Astrocyte (in vitro differentiated cells and primary cell): ENCODE results near the gene USP49. TPM values are rescaled to one million over a fixed set of nuclear protein-coding genes. Genes with fewer than 3 reads are reported as not detected.

Source experiments
- DNase-seq: peaks from one replicate; pipeline ENCODE4 v3.0.0-alpha.2; 2010; ENCODE audit warnings: low read depth
- FAIRE-seq: peaks from 2 replicates; lab custom pipeline; 2011; peaks lifted over from hg19 to GRCh38; lab: Jason Lieb, UNC
- H2AFZ ChIP-seq: 2 replicates; pipeline ENCODE4 v1.6.0; 2012; ENCODE audit warnings: low read depth, low read length, inconsistent platforms
- H3K27ac ChIP-seq: 2 replicates; pipeline ENCODE4 v1.5.1; 2011; ENCODE audit warnings: low read depth, low read length, inconsistent platforms
- H3K27me3 ChIP-seq: 2 replicates; pipeline ENCODE4 v1.6.0; 2011; ENCODE audit warnings: low read length, inconsistent platforms; ENCODE audit not compliant: insufficient read depth
- H3K36me3 ChIP-seq: 2 replicates; pipeline ENCODE4 v1.5.1; 2011; ENCODE audit warnings: low read length, inconsistent platforms; ENCODE audit not compliant: insufficient read depth
- H3K4me1 ChIP-seq: 2 replicates; pipeline ENCODE4 v1.5.1; 2011; ENCODE audit warnings: low read length, inconsistent platforms; ENCODE audit not compliant: insufficient read depth
- H3K4me2 ChIP-seq: 2 replicates; pipeline ENCODE4 v1.6.0; 2012; ENCODE audit warnings: low read length, inconsistent platforms
- H3K4me3 ChIP-seq: 2 replicates; pipeline ENCODE4 v1.5.1; 2011; ENCODE audit warnings: low read depth, mild to moderate bottlenecking, low read length, inconsistent platforms; ENCODE audit not compliant: insufficient read depth
- H3K79me2 ChIP-seq: 2 replicates; pipeline ENCODE4 v1.6.0; 2012; ENCODE audit warnings: mild to moderate bottlenecking, low read length, inconsistent platforms; ENCODE audit not compliant: insufficient read depth
- H3K9ac ChIP-seq: 2 replicates; pipeline ENCODE4 v1.6.0; 2012; ENCODE audit warnings: mild to moderate bottlenecking, low read length, inconsistent platforms
- H3K9me3 ChIP-seq: 2 replicates; pipeline ENCODE4 v1.5.1; 2012; ENCODE audit warnings: low read depth, mild to moderate bottlenecking, low read length, inconsistent platforms; ENCODE audit not compliant: insufficient read depth
- H4K20me1 ChIP-seq: 2 replicates; pipeline ENCODE4 v1.6.0; 2012; ENCODE audit warnings: low read length, inconsistent platforms; ENCODE audit not compliant: insufficient read depth
- H3K27ac Mint-ChIP-seq: one replicate; pipeline ENCODE4 v1.8.0; 2021; ENCODE audit warnings: mild to moderate bottlenecking, mixed read lengths; ENCODE audit not compliant: unreplicated experiment
- H3K27me3 Mint-ChIP-seq: one replicate; pipeline ENCODE4 v1.8.0; 2021; ENCODE audit warnings: low read depth, mixed read lengths; ENCODE audit not compliant: unreplicated experiment
- H3K36me3 Mint-ChIP-seq: one replicate; pipeline ENCODE4 v1.8.0; 2021; ENCODE audit warnings: low read depth, mixed read lengths; ENCODE audit not compliant: unreplicated experiment
- H3K4me1 Mint-ChIP-seq: one replicate; pipeline ENCODE4 v1.8.0; 2021; ENCODE audit warnings: low read depth, mixed read lengths; ENCODE audit not compliant: unreplicated experiment
- H3K4me3 Mint-ChIP-seq: one replicate; pipeline ENCODE4 v1.8.0; 2021; ENCODE audit warnings: mild to moderate bottlenecking, moderate library complexity, mixed read lengths; ENCODE audit not compliant: unreplicated experiment
- H3K9me3 Mint-ChIP-seq: one replicate; pipeline ENCODE4 v1.8.0; 2021; ENCODE audit warnings: mild to moderate bottlenecking, mixed read lengths; ENCODE audit not compliant: unreplicated experiment
- CTCF ChIP-seq: IDR thresholded peaks from 2 replicates; pipeline ENCODE4 v1.5.1; 2011; ENCODE audit warnings: low read depth, mild to moderate bottlenecking, inconsistent platforms, low read length, moderate library complexity; ENCODE audit not compliant: insufficient read depth
- EZH2 ChIP-seq: IDR thresholded peaks from 2 replicates; pipeline ENCODE4 v1.6.1; 2012; ENCODE audit warnings: mild to moderate bottlenecking, low read length, inconsistent platforms; ENCODE audit not compliant: insufficient read depth
- total RNA-seq: library from RNA; stranded (reverse); gene quantifications from 2 replicates; pipeline ENCODE4 v1.2.1, GENCODE V29; 2021

USP49 gene
- total RNA-seq, 1 donor from 2014 or later = 5.5 TPM

- no peaks in the 10 kb centered on the region for H3K27me3 ChIP-seq
- DNase-seq (no peak), FAIRE-seq (no peak)
- H3K9ac ChIP-seq = no peak overlapping the region
- TF ChIP-seq EZH2 (no peak), CTCF (no peak)
- no peaks in the 10 kb centered on the region for H3K4me1 ChIP-seq
- no peak overlapping the region for H2AFZ ChIP-seq
- peaks cover 36% of the 10 kb centered on the region for H3K79me2 ChIP-seq
- no peak overlapping the region for H3K27ac ChIP-seq
- no peaks in the 10 kb centered on the region for H3K9me3 ChIP-seq
- Mint-ChIP-seq H3K27me3 (no peaks in the 10 kb centered on the region), H3K27ac (no peak overlapping the region), H3K36me3 (peaks cover 15% of the 10 kb centered on the region), H3K4me3 (no peak overlapping the region), H3K9me3 (no peaks in the 10 kb centered on the region), H3K4me1 (no peaks in the 10 kb centered on the region)
- H3K4me2 ChIP-seq = no peak overlapping the region
- peaks cover 72% of the 10 kb centered on the region for H4K20me1 ChIP-seq
- peaks cover 61% of the 10 kb centered on the region for H3K36me3 ChIP-seq
- H3K4me3 ChIP-seq = no peak overlapping the region
Measured at GRCh38 chr6:41929924-41930323, 34.7 kb upstream of the USP49 start.

GRCh38 chr6:41927253-41927652 lies 32.1 kb upstream of the USP49 start:
- no peak overlapping the region for H3K9ac ChIP-seq
- peaks cover 14% of the 10 kb centered on the region for H3K36me3 Mint-ChIP-seq
- H4K20me1 ChIP-seq = peaks cover 73% of the 10 kb centered on the region
- no peak overlapping the region for H2AFZ ChIP-seq
- peaks cover 51% of the 10 kb centered on the region for H3K36me3 ChIP-seq
- DNase-seq (no peak), FAIRE-seq (no peak)
- H3K9me3 ChIP-seq = no peaks in the 10 kb centered on the region
- H3K4me1 Mint-ChIP-seq = peaks cover 13% of the 10 kb centered on the region
- no peak overlapping the region for H3K27ac ChIP-seq
- H3K79me2 ChIP-seq = peaks cover 59% of the 10 kb centered on the region
- no peaks in the 10 kb centered on the region for H3K27me3 Mint-ChIP-seq
- H3K4me2 ChIP-seq = no peak overlapping the region
- no peak overlapping the region for H3K4me3 ChIP-seq
- no peak overlapping the region for H3K4me3 Mint-ChIP-seq
- H3K27ac Mint-ChIP-seq = no peak overlapping the region
- H3K4me1 ChIP-seq = peaks cover 7% of the 10 kb centered on the region
- no peaks in the 10 kb centered on the region for H3K27me3 ChIP-seq
- H3K9me3 Mint-ChIP-seq = no peaks in the 10 kb centered on the region
- TF ChIP-seq CTCF (no peak), EZH2 (no peak)

GRCh38 chr6:41922154-41922553 lies 27.0 kb upstream of the USP49 start:
- Histone ChIP-seq H3K4me1 (peaks cover 24% of the 10 kb centered on the region), H3K4me2 (peak overlapping the region; percentile 86), H3K79me2 (peaks cover 67% of the 10 kb centered on the region), H3K27me3 (no peaks in the 10 kb centered on the region), H3K9me3 (no peaks in the 10 kb centered on the region), H3K36me3 (peaks cover 8% of the 10 kb centered on the region), H3K9ac (peak overlapping the region; percentile 94), H3K4me3 (peak overlapping the region; percentile 93), H3K27ac (peak overlapping the region; percentile 100), H4K20me1 (peaks cover 31% of the 10 kb centered on the region), H2AFZ (peak overlapping the region; percentile 91)
- Mint-ChIP-seq H3K27me3 (no peaks in the 10 kb centered on the region), H3K4me3 (peak overlapping the region; percentile 100), H3K27ac (peak overlapping the region; percentile 100), H3K36me3 (peaks cover 10% of the 10 kb centered on the region), H3K4me1 (peaks cover 31% of the 10 kb centered on the region), H3K9me3 (no peaks in the 10 kb centered on the region)
- no peak for FAIRE-seq
- no peak for DNase-seq
- TF ChIP-seq EZH2 (no peak), CTCF (no peak)
